GM18868 (cell line): ENCODE measurements around the gene UHRF2.

Experiments used
- ATAC-seq: cut with Tn5 transposase; IDR thresholded peaks from one replicate; pipeline ENCODE4 v1.9.1; 2021; ENCODE audit warnings: mild to moderate bottlenecking, moderate library complexity; ENCODE audit not compliant: unreplicated experiment

UHRF2 gene

DNA sequence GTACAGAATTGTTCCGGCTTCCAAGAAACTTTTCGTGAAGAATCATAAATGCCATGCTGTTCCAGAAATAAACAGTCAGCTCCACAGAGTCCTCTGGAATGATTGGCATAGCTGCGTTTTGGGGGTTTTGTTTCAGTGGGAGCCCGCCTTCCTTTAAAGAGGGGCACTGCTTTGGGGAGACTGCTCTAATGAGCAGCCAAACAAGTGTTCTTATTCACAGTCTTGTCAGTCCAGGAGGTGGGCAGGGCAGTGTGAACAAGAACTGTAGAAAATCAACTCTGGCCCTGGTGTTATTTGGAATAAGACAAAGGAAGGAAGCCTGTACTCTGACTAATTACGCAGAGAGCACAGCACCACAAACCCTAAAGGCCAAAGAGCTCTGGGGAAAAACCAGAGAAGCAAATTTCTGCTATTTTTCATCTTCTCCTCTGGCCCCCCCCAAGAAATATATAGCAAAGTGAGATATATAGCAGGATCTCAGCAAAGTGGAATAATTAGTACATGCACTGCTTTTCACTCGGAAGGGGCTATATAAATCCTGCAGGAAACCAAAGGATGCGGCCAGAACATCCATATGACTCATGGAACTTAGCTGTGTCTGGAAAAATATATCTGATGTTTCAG is 139.6 kb downstream of the UHRF2 start:
- ATAC-seq: no peak

DNA sequence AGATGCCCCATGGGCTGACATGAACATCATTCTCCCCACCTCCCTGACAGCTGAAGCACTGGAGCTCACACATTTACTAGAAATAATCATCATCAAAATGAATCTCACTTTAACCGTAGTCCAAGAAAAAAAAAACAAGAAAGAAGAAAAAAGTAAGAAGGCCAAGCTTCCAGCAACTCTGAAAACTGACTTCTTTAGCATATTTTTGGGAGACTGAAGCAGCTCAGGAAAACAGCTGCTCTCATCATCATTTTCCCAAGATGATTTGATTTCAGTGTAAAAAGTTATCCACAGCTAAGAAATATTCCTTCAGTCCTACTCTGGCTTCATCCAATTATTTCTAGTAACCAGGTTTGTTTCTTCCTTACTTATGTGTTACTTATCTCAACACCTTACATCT is 140.9 kb downstream of the UHRF2 start:
- no peak for ATAC-seq
